NAMALWA (cell line): ENCODE data around the gene MMP17.

Source experiments
- DNase-seq: peaks from one replicate; pipeline ENCODE4 v3.0.0-alpha.2; 2015; ENCODE audit warnings: low spot score

Gene MMP17

GRCh38 chr12:131827961-131828534 lies at the start of gene MMP17:
Gene MMP17 (plus strand): TSS chr12:131828393. CDS start chr12:131828495, 102 bp downstream.
- no peak for DNase-seq

DNA sequence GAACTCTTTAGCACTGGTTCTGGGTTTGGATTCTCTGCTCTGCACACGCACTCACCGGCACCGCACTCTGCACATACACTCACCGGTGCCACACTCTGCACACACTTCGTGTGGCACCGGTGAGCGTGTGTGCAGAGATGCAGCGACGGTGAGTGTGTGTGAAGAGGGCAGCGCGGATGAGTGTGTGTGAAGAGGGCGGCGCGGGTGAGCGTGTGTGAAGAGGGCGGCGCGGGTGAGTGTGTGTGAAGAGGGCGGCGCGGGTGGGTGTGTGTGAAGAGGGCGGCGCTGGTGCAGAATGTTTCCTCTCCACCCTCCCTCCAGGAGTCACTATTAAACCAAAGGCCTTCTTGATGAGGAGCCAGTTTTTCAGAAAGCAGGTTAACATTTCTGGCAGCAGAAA lies 49.2 kb upstream of the MMP17 start:
- DNase-seq: no peak

- DNase-seq: no peak
Measured at GRCh38 chr12:131782061-131782460, 46.1 kb upstream of the MMP17 start.

- no peak for DNase-seq
Measured at GRCh38 chr12:131783915-131784541, 44.2 kb upstream of the MMP17 start.

GRCh38 chr12:131784909-131785762 lies 43.1 kb upstream of the MMP17 start:
- DNase-seq: no peak

DNA sequence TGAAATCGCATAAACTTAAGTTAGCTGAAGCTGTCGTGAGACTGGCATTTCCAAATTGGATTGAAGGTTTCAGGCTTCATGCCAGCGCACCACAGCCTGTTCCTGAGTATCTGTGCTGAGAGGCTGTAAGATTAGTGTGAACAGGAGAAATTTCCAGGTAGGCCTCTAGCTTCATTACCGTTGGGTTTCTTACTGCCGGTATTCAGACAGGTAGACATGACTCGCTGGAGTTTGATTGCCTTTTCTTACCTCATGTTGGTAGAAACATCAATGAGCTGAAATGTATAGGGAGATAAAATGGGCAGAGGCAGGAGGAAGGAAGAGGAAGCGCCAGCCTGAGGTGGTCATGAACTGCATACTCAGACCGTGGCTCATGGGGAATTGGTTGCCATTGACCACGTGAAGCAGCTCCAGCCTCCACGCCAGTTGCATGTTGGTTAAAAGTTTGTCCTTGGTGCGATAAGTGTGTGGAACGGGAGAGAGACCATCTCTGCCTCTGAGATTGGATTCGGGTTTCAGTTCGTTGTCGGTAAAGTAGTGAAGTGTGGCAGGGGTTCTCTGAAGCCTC lies 42.3 kb upstream of the MMP17 start:
- no peak for DNase-seq

- no peak for DNase-seq
Measured at GRCh38 chr12:131786331-131786730, 41.9 kb upstream of the MMP17 start.

DNA sequence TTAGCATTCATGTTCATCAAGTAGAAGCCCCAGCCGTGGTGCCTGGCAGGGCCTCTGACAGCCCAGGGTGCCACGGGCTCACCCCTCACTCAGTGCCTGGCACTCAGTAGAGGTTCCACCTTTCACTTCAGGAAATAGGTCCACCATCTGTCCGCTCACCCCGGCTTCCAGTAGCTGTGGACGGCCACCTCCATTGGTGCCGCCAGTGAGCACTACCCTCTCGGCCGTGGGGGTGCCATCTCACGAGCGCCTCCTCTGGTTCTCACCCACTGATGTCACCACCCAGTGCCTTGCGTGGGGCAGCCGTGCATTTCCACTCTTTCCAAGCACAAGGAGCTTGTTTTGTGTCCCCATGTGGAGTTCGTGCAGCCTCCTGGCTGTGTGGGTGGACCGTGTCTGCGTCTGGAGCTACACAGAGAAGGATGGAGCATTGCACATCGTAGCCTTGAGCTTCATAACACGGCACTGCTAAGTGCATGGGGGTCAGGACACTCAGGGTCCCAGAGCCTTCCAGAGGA lies 41.0 kb upstream of the MMP17 start:
- DNase-seq: no peak

GRCh38 chr12:131788070-131788469 lies 40.1 kb upstream of the MMP17 start:
- no peak for DNase-seq

DNA sequence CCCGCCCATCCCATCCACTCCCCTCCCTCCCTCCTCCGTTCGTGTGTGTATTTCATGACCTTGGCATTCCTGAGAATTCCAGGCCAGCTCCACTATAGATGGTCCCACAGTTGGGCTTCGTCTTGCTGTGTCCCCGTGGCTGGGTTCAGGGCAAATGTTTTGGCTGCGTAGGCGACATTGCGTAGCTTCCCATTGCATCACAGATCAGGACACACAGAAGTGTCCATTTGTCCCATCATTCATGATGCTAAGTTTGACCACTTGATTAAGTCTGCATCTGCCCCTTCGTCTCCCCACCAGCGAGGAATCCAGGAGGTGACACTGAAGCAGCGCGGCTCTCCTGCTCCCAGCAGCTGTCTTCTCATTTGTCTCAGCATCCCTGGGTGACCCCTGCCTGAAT lies 38.6 kb upstream of the MMP17 start:
- DNase-seq: no peak

DNA sequence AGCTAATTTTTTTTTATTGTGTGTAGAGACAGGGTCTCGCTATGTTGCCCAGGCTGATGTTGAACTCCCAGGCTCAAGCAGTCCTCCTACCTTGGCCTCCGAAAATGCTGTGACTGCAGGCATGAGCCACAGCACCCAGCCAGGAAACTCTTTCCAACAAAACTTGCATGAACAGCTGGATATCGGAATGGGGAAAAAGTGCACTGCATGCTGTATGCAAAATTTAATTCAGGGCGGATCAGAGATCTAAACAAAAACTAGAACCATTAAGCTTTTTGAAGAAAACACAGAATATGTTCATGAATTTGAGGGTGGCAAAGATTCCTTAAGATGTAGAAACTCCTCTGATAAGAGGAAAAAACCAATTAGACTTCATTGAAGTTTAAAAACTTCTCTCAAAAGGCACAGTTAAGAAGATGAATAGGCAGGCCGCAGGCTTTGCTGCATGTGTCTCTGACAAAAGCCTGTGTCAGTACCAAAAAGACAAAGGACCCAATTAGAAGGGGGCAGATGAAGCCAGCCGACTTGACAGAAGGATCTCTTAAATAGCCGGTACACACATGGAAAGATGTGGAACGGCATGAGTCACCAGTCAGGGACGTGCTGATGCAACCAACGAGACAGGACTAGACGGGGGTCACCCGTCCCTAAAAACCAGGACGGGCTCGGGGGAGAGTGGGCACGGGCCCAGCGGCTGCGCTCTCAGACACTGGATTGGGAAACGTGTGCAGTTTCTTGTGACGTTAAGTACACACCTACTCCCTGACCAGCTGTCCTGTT lies 34.8 kb upstream of the MMP17 start:
- no peak for DNase-seq

GRCh38 chr12:131794061-131794460 lies 34.1 kb upstream of the MMP17 start:
- no peak for DNase-seq

DNA sequence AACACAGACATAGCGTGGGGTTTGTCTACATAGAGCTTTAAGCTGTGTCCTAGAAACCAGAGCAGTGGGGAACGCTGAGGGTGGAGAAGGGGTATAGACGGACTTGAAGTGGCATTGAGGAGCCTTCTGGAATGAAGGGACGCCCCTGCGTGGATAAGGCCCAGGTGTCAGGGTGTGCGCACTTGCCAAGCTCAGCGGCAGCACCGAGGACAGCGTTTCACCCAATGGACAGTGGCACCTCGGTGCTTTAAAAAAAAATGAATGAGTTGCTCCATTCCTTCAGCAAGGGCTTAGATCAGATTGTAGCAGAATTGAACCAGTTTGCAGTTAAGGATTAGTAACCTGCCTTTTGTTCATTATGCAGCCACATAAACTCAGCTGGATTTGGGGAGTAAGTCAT lies 33.6 kb upstream of the MMP17 start:
- no peak for DNase-seq

GRCh38 chr12:131795064-131795463 lies 33.1 kb upstream of the MMP17 start:
- no peak for DNase-seq

GRCh38 chr12:131795690-131796410 lies 32.3 kb upstream of the MMP17 start:
- no peak for DNase-seq

DNA sequence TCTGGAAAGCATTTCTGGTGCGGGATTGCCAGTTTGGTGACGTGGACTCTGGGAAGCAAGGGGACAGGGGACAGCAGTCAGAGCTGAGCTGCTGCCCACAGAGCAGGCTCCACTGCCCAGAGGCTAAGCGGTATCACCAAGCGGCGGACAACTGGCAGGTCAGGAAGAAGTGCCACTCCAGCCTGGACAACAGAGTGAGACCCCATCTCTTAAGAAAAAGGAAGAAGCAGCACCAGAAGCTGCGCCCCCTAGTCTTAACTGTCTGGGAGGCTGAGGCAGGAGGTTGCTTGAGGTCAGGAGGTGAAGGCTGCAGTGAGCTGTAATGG lies 31.8 kb upstream of the MMP17 start:
- DNase-seq: no peak

- DNase-seq: no peak
Measured at GRCh38 chr12:131796754-131797587, 31.2 kb upstream of the MMP17 start.

- no peak for DNase-seq
Measured at GRCh38 chr12:131797588-131797934, 30.6 kb upstream of the MMP17 start.

DNA sequence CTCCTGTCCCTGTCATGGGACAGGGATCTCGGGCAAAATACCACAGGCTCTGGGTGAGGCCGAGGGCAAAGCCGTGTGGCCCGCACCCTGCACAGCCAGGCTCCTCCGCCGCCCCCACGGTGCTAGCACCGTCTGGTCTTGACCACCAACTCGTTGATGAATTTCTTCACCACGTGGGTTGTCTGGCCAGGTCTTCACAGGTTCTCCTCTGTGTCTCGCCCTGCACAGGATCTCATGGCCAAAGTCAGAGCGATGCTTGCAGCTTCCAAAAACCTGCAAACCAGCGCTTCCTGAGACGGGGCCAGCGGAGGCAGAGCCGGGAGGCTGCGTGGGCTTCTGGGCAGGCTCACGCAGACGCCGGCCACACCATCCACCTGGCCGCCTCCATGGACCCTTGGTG lies 29.0 kb upstream of the MMP17 start:
- no peak for DNase-seq

- no peak for DNase-seq
Measured at GRCh38 chr12:131799828-131800593, 28.2 kb upstream of the MMP17 start.
